Esophagus (tissue), 2 donors: ENCODE measurements around the gene IFI27. TPM values are rescaled to one million over a fixed set of nuclear protein-coding genes. Genes with fewer than 3 reads are reported as not detected.
A peak's percentile ranks its signal among the peaks of the same experiment; 100 is the strongest.

ENCODE experiments used
- H3K27ac ChIP-seq, 2 donors: one replicate each; pipeline ENCODE4 v1.5.1; 2013; ENCODE audit warnings: low read depth in 2 of 2, mild to moderate bottlenecking in 2 of 2, inconsistent platforms in 1 of 2, low read length in 1 of 2, moderate library complexity in 1 of 2
- H3K27me3 ChIP-seq, 2 donors: one replicate each; pipeline ENCODE4 v1.6.1; 2013; ENCODE audit warnings: low read length in 2 of 2, control low read depth in 1 of 2, mild to moderate bottlenecking in 1 of 2; ENCODE audit not compliant: insufficient read depth in 2 of 2, control insufficient read depth in 1 of 2
- H3K36me3 ChIP-seq, 2 donors: one replicate each; pipeline ENCODE4 v1.6.1; 2013; ENCODE audit warnings: low read length in 1 of 2; ENCODE audit not compliant: control insufficient read depth in 2 of 2, insufficient read depth in 2 of 2
- H3K4me1 ChIP-seq, 2 donors: one replicate each; pipeline ENCODE4 v1.6.1; 2013; ENCODE audit warnings: low read length in 1 of 2; ENCODE audit not compliant: control insufficient read depth in 2 of 2, insufficient read depth in 2 of 2
- H3K4me3 ChIP-seq, 2 donors: one replicate each; pipeline ENCODE4 v1.5.1; 2013; ENCODE audit warnings: low read length in 2 of 2, mild to moderate bottlenecking in 2 of 2, low read depth in 1 of 2, moderate library complexity in 1 of 2
- H3K9me3 ChIP-seq, 2 donors: one replicate each; pipeline ENCODE4 v1.6.1; 2013; ENCODE audit warnings: mild to moderate bottlenecking in 2 of 2, low read depth in 1 of 2, low read length in 1 of 2, moderate library complexity in 1 of 2; ENCODE audit not compliant: control insufficient read depth in 2 of 2, insufficient read depth in 1 of 2
- whole genome bisulfite sequencing, 2 donors: extraction: QIAGEN DNeasy Blood & Tissue Kit; methylation state at CpG; one replicate each; pipeline ENCODE4 v1.1.7; 2013; 5-methylcytosine and 5-hydroxymethylcytosine counted together
- polyA plus RNA-seq, 2 donors: library from polyadenylated mRNA; stranded (reverse); fragments of 200-250 nt; gene quantifications; one replicate each; pipeline ENCODE4 v1.2.3, GENCODE V29; 2013
- donor health status: healthy with polysubstance abuse.
- donor health status: Bipolar disorder and iron deficiency.

Gene IFI27
- polyA plus RNA-seq, 2 donors, result 155 to 478 TPM

- Histone ChIP-seq H3K27me3 (no peaks in the 10 kb centered on the region), H3K27ac (peak overlapping the region in 1 of 2 donors; percentile 5), H3K36me3 (no peaks in the 10 kb centered on the region), H3K4me1 (peaks cover 4 to 21% of the 10 kb centered on the region in 2 donors), H3K9me3 (no peaks in the 10 kb centered on the region), H3K4me3 (no peak overlapping the region)
- 45 to 49% methylated on average over 6 of the region's 6 CpGs for WGBS, 2 donors
Observed at GRCh38 chr14:94113490-94113889, 3.0 kb downstream of the IFI27 start.

- peaks cover 4 to 21% of the 10 kb centered on the region in 2 donors for H3K4me1 ChIP-seq
- 71 to 79% methylated on average over 5 of the region's 5 CpGs for WGBS, 2 donors
- H3K36me3 ChIP-seq, result no peaks in the 10 kb centered on the region
Observed at GRCh38 chr14:94113908-94114588, 3.5 kb downstream of the IFI27 start.

GRCh38 chr14:94114589-94115057, 4.1 kb downstream of the IFI27 start:
- Histone ChIP-seq H3K36me3 (no peaks in the 10 kb centered on the region), H3K9me3 (peaks cover 0 to 3% of the 10 kb centered on the region in 2 donors), H3K27me3 (no peaks in the 10 kb centered on the region), H3K4me1 (peaks cover 4 to 21% of the 10 kb centered on the region in 2 donors), H3K4me3 (no peak overlapping the region), H3K27ac (peak overlapping the region; percentile 21 to 36)
- 75 to 79% methylated on average over 5 of the region's 5 CpGs for WGBS, 2 donors

More at GRCh38 chr14:94113908-94114588, 3.5 kb downstream of the IFI27 start:
- no peak overlapping the region for H3K4me3 ChIP-seq
- no peaks in the 10 kb centered on the region for H3K9me3 ChIP-seq
- H3K27ac ChIP-seq, result peak overlapping the region in 1 of 2 donors; percentile 5
- H3K27me3 ChIP-seq, result no peaks in the 10 kb centered on the region

GRCh38 chr14:94115058-94115591, 4.6 kb downstream of the IFI27 start:
- Histone ChIP-seq H3K4me1 (peaks cover 4 to 17% of the 10 kb centered on the region in 2 donors), H3K9me3 (peaks cover 0 to 3% of the 10 kb centered on the region in 2 donors), H3K36me3 (no peaks in the 10 kb centered on the region), H3K27me3 (no peaks in the 10 kb centered on the region), H3K27ac (peak overlapping the region; percentile 28 to 40), H3K4me3 (no peak overlapping the region)
- WGBS, 2 donors, result 24 to 27% methylated on average over 4 of the region's 4 CpGs

GRCh38 chr14:94115631-94116030, 5.1 kb downstream of the IFI27 start:
- peaks cover 0 to 7% of the 10 kb centered on the region in 2 donors for H3K9me3 ChIP-seq
- WGBS, 2 donors, result 83 to 92% methylated on average over 15 of the region's 15 CpGs
- no peak overlapping the region for H3K4me3 ChIP-seq
- H3K4me1 ChIP-seq, result peaks cover 4 to 17% of the 10 kb centered on the region in 2 donors
- H3K36me3 ChIP-seq, result no peaks in the 10 kb centered on the region
- H3K27ac ChIP-seq, result peak overlapping the region; percentile 28 to 40
- no peaks in the 10 kb centered on the region for H3K27me3 ChIP-seq

GRCh38 chr14:94116701-94117100, 6.2 kb downstream of the IFI27 start:
- 83 to 89% methylated on average over 10 of the region's 10 CpGs for WGBS, 2 donors
- Histone ChIP-seq H3K27me3 (no peaks in the 10 kb centered on the region), H3K4me3 (no peak overlapping the region), H3K9me3 (peaks cover 0 to 9% of the 10 kb centered on the region in 2 donors), H3K27ac (no peak overlapping the region), H3K4me1 (peaks cover 4 to 14% of the 10 kb centered on the region in 2 donors), H3K36me3 (no peaks in the 10 kb centered on the region)

- peaks cover 0 to 9% of the 10 kb centered on the region in 2 donors for H3K9me3 ChIP-seq
- peaks cover 4 to 14% of the 10 kb centered on the region in 2 donors for H3K4me1 ChIP-seq
- H3K27me3 ChIP-seq, result no peaks in the 10 kb centered on the region
- no peak overlapping the region for H3K27ac ChIP-seq
- no peak overlapping the region for H3K4me3 ChIP-seq
- WGBS, 2 donors, result 75 to 76% methylated on average over 9 of the region's 9 CpGs
- H3K36me3 ChIP-seq, result no peaks in the 10 kb centered on the region
Observed at GRCh38 chr14:94117856-94118255, 7.3 kb downstream of the IFI27 start.

GRCh38 chr14:94119071-94119470, 8.5 kb downstream of the IFI27 start:
- Histone ChIP-seq H3K36me3 (no peaks in the 10 kb centered on the region), H3K4me1 (peaks cover 4 to 14% of the 10 kb centered on the region in 2 donors), H3K27ac (no peak overlapping the region), H3K9me3 (peaks cover 0 to 9% of the 10 kb centered on the region in 2 donors), H3K4me3 (no peak overlapping the region), H3K27me3 (no peaks in the 10 kb centered on the region)

- peaks cover 0 to 3% of the 10 kb centered on the region in 2 donors for H3K4me1 ChIP-seq
- 81 to 87% methylated on average over 5 of the region's 5 CpGs for WGBS, 2 donors
- H3K4me3 ChIP-seq, result no peak overlapping the region
- peaks cover 0 to 9% of the 10 kb centered on the region in 2 donors for H3K9me3 ChIP-seq
- no peak overlapping the region for H3K27ac ChIP-seq
- H3K36me3 ChIP-seq, result no peaks in the 10 kb centered on the region
- H3K27me3 ChIP-seq, result no peaks in the 10 kb centered on the region
Observed at GRCh38 chr14:94120667-94121340, 10.3 kb downstream of the IFI27 start.
